HL-60 (cell line): ENCODE results near the gene GRIN2D.
A peak's percentile ranks its signal among the peaks of the same experiment; 100 is the strongest.

Source experiments
- DNase-seq, 2 experiments: peaks; one replicate each; pipeline ENCODE4 v3.0.0-alpha.2; 2010 to 2020; ENCODE audit warnings: low read depth in 1 of 2, low spot score in 1 of 2
- H3K27ac ChIP-seq: fragments of 250-450 bp; sonication (Bioruptor Pico); replicated peaks from 2 replicates; pipeline ENCODE4 v1.5.1; 2020; ENCODE audit warnings: mild to moderate bottlenecking, moderate library complexity
- H3K27me3 ChIP-seq: fragments of 250-450 bp; sonication (Bioruptor Pico); 2 replicates; pipeline ENCODE4 v1.5.1; 2021; ENCODE audit warnings: mild to moderate bottlenecking, moderate library complexity; ENCODE audit not compliant: insufficient read depth, poor library complexity, severe bottlenecking
- H3K4me3 ChIP-seq: replicated peaks from 2 replicates; pipeline ENCODE4 v1.5.1; 2011; ENCODE audit warnings: mild to moderate bottlenecking, control low read depth, low read length; ENCODE audit not compliant: insufficient read depth
- CTCF ChIP-seq: IDR thresholded peaks from one replicate; pipeline ENCODE4 v1.5.1; 2011; ENCODE audit warnings: low read length, control low read depth, inconsistent platforms; ENCODE audit not compliant: insufficient read depth
- GABPA ChIP-seq: IDR thresholded peaks from 2 replicates; pipeline ENCODE4 v1.6.1; 2012; ENCODE audit warnings: low read depth
- POLR2AphosphoS5 ChIP-seq: IDR thresholded peaks from 2 replicates; pipeline ENCODE4 v1.6.1; 2012; ENCODE audit warnings: low read depth
- REST ChIP-seq: IDR thresholded peaks from 2 replicates; pipeline ENCODE4 v1.6.1; 2012; ENCODE audit warnings: low read depth; ENCODE audit not compliant: insufficient replicate concordance
- SPI1 ChIP-seq: IDR thresholded peaks from 2 replicates; pipeline ENCODE4 v1.6.1; 2012; ENCODE audit warnings: low read depth, mild to moderate bottlenecking, borderline replicate concordance

GRIN2D gene

GRCh38 chr19:48348045-48348444, 45.4 kb upstream of the GRIN2D start:
- no peak overlapping the region for H3K4me3 ChIP-seq
- H3K27ac ChIP-seq, result no peak overlapping the region
- no peak for DNase-seq
- TF ChIP-seq CTCF (no peak), GABPA (no peak), SPI1 (no peak), REST (no peak), POLR2AphosphoS5 (no peak)
- no peaks in the 10 kb centered on the region for H3K27me3 ChIP-seq

- TF ChIP-seq SPI1 (no peak), POLR2AphosphoS5 (no peak)
- Histone ChIP-seq H3K4me3 (no peak overlapping the region), H3K27ac (no peak overlapping the region), H3K27me3 (no peaks in the 10 kb centered on the region)
- no peak for DNase-seq
Measured at GRCh38 chr19:48348737-48349136, 44.7 kb upstream of the GRIN2D start.

- H3K27me3 ChIP-seq, result no peaks in the 10 kb centered on the region
- H3K4me3 ChIP-seq, result no peak overlapping the region
- no peak overlapping the region for H3K27ac ChIP-seq
- TF ChIP-seq POLR2AphosphoS5 (no peak), CTCF (no peak), REST (no peak), SPI1 (no peak), GABPA (no peak)
- no peak for DNase-seq
Measured at GRCh38 chr19:48350856-48351255, 42.6 kb upstream of the GRIN2D start.

- Histone ChIP-seq H3K4me3 (no peak overlapping the region), H3K27me3 (no peaks in the 10 kb centered on the region), H3K27ac (no peak overlapping the region)
- DNase-seq, result peak; percentile 45 to 79
- TF ChIP-seq CTCF (peak; percentile 83), GABPA (no peak), POLR2AphosphoS5 (no peak), SPI1 (no peak), REST (no peak)
Measured at GRCh38 chr19:48351341-48351752, 42.1 kb upstream of the GRIN2D start.
